SW 1271 (cell line): ENCODE measurements around the gene ADRB1.
A peak's percentile ranks its signal among the peaks of the same experiment; 100 is the strongest.

Source experiments
- DNase-seq, 2 experiments: peaks; one replicate each; lab custom pipeline; 2025; lab: John Stamatoyannopoulos, UW

The ADRB1 gene

GRCh38 chr10:114043532-114044246 lies at the start of gene ADRB1:
Gene ADRB1, plus strand, starts transcription at chr10:114043866. Its CDS starts 267 bp downstream, at chr10:114044133.
- peak; percentile 69 for DNase-seq

GRCh38 chr10:113995201-113995600 lies 48.5 kb upstream of the ADRB1 start:
- DNase-seq, result no peak

- no peak for DNase-seq
These were observed 46.2 kb upstream of the ADRB1 start for GRCh38 chr10:113997428-113997827.

GRCh38 chr10:113999531-113999930 lies 44.1 kb upstream of the ADRB1 start:
- no peak for DNase-seq

- DNase-seq, result no peak
These were observed 43.1 kb upstream of the ADRB1 start for GRCh38 chr10:114000457-114001010.

GRCh38 chr10:114002422-114002821 lies 41.2 kb upstream of the ADRB1 start:
- no peak for DNase-seq

GRCh38 chr10:114003161-114003941 lies 40.3 kb upstream of the ADRB1 start:
- DNase-seq, result no peak

GRCh38 chr10:114009281-114009996 lies 34.2 kb upstream of the ADRB1 start:
- DNase-seq, result peak in 1 of 2 experiments; percentile 2

- no peak for DNase-seq
These were observed 33.4 kb upstream of the ADRB1 start for GRCh38 chr10:114010316-114010715.

GRCh38 chr10:114012650-114013049 lies 31.0 kb upstream of the ADRB1 start:
- no peak for DNase-seq

GRCh38 chr10:114015708-114016107 lies 28.0 kb upstream of the ADRB1 start:
- no peak for DNase-seq

- no peak for DNase-seq
These were observed 26.4 kb upstream of the ADRB1 start for GRCh38 chr10:114017271-114017670.

- no peak for DNase-seq
These were observed 25.8 kb upstream of the ADRB1 start for GRCh38 chr10:114017873-114018272.

GRCh38 chr10:114019226-114019625 lies 24.4 kb upstream of the ADRB1 start:
- DNase-seq, result no peak

GRCh38 chr10:114021154-114021553 lies 22.5 kb upstream of the ADRB1 start:
- no peak for DNase-seq

- DNase-seq, result no peak
These were observed 21.7 kb upstream of the ADRB1 start for GRCh38 chr10:114021717-114022680.

- DNase-seq, result no peak
These were observed 20.7 kb upstream of the ADRB1 start for GRCh38 chr10:114022766-114023597.

GRCh38 chr10:114024876-114025610 lies 18.6 kb upstream of the ADRB1 start:
- DNase-seq, result no peak

GRCh38 chr10:114025611-114026130 lies 18.0 kb upstream of the ADRB1 start:
- no peak for DNase-seq
